AG04450 (cell line): ENCODE data around the gene GPR150. TPM values are rescaled to one million over a fixed set of nuclear protein-coding genes. Genes with fewer than 3 reads are reported as not detected.

ENCODE experiments used
- CTCF ChIA-PET: fragments of 300-600, 350-600 bp; formaldehyde crosslinking; extraction: SDS; loops from one replicate; lab custom pipeline; 2022; ENCODE audit warnings: antibody characterized with exemption, inconsistent platforms; lab: Charles Lee
- POLR2A ChIA-PET: fragments of 350-600 bp; formaldehyde crosslinking; extraction: SDS; loops from one replicate; lab custom pipeline; 2021; ENCODE audit warnings: antibody characterized with exemption, inconsistent platforms; lab: Yijun Ruan, JAX
- DNase-seq: peaks from one replicate; pipeline ENCODE4 v3.0.0-alpha.2; 2011; ENCODE audit warnings: low read depth, low spot score
- H3K27ac ChIP-seq: one replicate; pipeline ENCODE4 v1.5.1; 2012; ENCODE audit warnings: low read depth, low read length, control low read depth
- H3K27me3 ChIP-seq: one replicate; pipeline ENCODE4 v1.6.0; 2012; ENCODE audit warnings: low read length; ENCODE audit not compliant: control insufficient read depth, insufficient read depth
- H3K4me3 ChIP-seq: 2 replicates; pipeline ENCODE4 v1.5.1; 2011; ENCODE audit warnings: mild to moderate bottlenecking, low read depth, low read length, control low read depth
- H3K9me3 ChIP-seq: 2 replicates; pipeline ENCODE4 v1.5.1; 2012; ENCODE audit warnings: low read length; ENCODE audit not compliant: control insufficient read depth, insufficient read depth
- polyA plus RNA-seq: library from polyadenylated mRNA; depleted of rRNA; stranded (reverse); fragments of >200 nt; gene quantifications from 2 replicates; pipeline ENCODE4 v1.2.3, GENCODE V29; 2011
- TF ChIP-seq, protein P1 (sequence below): IDR thresholded peaks from 2 replicates; pipeline ENCODE4 v1.5.1; 2011; ENCODE audit warnings: low read depth, low read length, control low read depth, inconsistent platforms

The GPR150 gene
- polyA plus RNA-seq, 1 experiment, result 0.17 TPM

DNA sequence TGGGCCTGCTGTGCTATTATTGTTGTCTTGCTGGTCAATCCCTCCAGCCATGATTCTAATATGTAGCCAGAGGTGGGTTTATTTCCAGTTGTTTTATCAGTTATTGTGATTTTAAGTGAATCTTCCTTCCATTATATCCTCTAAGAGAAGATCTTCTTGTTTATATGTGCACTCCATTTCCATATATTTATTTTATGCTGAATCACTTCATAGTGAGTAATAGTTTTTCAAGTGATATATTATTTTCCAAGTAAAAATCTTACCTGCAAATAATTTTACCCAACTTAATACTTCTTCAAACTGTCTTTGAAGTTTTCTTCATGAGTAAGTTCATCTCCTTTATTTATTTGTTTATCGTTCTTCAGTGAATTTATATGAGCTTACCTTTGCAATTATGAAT is 13.5 kb upstream of the GPR150 start:
- H3K9me3 ChIP-seq, result no peaks in the 10 kb centered on the region
- TF ChIP-seq, protein P1, sequence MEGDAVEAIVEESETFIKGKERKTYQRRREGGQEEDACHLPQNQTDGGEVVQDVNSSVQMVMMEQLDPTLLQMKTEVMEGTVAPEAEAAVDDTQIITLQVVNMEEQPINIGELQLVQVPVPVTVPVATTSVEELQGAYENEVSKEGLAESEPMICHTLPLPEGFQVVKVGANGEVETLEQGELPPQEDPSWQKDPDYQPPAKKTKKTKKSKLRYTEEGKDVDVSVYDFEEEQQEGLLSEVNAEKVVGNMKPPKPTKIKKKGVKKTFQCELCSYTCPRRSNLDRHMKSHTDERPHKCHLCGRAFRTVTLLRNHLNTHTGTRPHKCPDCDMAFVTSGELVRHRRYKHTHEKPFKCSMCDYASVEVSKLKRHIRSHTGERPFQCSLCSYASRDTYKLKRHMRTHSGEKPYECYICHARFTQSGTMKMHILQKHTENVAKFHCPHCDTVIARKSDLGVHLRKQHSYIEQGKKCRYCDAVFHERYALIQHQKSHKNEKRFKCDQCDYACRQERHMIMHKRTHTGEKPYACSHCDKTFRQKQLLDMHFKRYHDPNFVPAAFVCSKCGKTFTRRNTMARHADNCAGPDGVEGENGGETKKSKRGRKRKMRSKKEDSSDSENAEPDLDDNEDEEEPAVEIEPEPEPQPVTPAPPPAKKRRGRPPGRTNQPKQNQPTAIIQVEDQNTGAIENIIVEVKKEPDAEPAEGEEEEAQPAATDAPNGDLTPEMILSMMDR, result no peak
- no peak overlapping the region for H3K27ac ChIP-seq
- no peaks in the 10 kb centered on the region for H3K27me3 ChIP-seq
- ChIA-PET CTCF (no interaction called here), POLR2A (no interaction called here)
- no peak overlapping the region for H3K4me3 ChIP-seq
- no peak for DNase-seq

DNA sequence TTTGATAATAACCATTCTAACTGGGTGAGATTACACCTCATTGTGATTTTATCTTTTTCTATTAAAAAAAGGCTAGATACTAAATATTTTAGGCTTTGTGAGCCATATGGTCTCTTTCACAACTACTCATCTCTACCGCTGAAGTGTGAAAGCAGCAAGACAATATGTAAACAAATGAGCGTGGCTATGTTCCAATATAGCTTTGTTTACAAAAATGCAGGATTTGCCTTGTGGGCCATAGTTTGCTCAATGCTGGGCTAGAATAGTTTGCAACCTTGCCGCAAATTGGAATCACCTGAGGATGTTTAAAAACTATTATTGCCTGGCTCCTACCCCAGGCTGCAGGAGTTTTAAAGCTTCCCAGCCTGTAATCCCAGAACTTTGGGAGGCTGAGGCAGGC is 10.2 kb upstream of the GPR150 start:
- Histone ChIP-seq H3K4me3 (no peak overlapping the region), H3K27me3 (no peaks in the 10 kb centered on the region), H3K27ac (no peak overlapping the region), H3K9me3 (peaks cover 6% of the 10 kb centered on the region)
- no peak for DNase-seq
- CTCF ChIA-PET, result no interaction called here
- POLR2A ChIA-PET, result no interaction called here
- TF ChIP-seq, protein P1, result no peak

DNA sequence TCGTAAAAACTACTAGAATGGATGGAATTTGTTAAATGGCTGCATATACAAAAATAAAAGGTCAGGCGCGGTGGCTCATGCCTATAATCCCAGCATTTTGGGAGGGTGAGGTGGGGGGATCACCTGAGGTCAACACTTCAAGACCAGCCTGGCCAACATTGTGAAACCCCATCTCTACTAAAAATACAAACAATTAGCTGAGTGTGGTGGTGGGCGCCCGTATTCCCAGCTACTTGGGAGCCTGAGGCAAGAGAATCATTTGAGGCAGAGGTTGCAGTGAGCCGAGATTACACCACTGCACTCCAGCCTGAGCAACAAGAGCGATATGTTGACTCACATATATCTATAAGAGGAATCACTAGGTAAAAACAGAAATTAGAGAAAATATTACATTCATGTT is 9.3 kb upstream of the GPR150 start:
- Histone ChIP-seq H3K9me3 (peaks cover 6% of the 10 kb centered on the region), H3K27me3 (no peaks in the 10 kb centered on the region), H3K27ac (no peak overlapping the region), H3K4me3 (no peak overlapping the region)
- POLR2A ChIA-PET, result no interaction called here
- CTCF ChIA-PET, result no interaction called here
- no peak for DNase-seq
- TF ChIP-seq, protein P1, result no peak

DNA sequence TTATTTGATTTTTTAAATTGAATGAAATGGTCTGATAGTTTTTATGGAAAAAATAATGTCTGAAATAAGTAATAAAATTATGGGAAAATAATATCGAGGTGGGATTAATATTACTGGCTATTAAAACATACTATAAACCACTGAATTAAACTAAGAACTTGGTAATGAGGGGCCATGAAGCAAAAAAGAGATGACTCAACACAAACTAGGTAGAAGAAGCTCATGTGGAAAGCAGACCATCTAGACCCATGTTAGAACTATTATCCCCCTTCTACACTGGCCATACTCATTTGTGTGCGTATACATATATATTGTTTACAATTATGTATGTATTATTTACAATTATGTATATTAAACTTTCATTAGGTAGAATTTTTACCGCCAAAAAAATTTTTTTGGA is 8.5 kb upstream of the GPR150 start:
- Histone ChIP-seq H3K9me3 (peaks cover 6% of the 10 kb centered on the region), H3K27me3 (no peaks in the 10 kb centered on the region), H3K4me3 (no peak overlapping the region), H3K27ac (no peak overlapping the region)
- CTCF ChIA-PET, result no interaction called here
- TF ChIP-seq, protein P1, result no peak
- POLR2A ChIA-PET, result no interaction called here
- DNase-seq, result no peak

DNA sequence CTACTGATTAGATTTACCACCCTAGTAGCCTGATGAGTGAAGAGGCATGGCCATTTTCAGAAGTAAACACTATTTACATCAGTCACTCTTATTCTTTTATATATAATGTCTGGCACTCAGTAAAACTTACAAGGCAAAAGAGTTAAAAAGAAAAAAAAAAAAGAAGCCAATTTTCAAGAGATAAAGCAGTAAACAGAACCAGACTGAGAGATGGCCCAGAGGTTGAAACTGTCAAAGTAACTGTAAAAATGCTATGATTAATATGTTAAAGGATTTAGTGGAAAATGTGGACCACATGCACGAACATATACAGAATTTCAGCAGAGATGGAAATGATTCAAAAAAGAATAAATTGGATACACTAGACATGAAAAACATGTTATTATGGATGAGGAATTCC is 6.4 kb upstream of the GPR150 start:
- ChIA-PET POLR2A (no interaction called here), CTCF (no interaction called here)
- Histone ChIP-seq H3K9me3 (peaks cover 6% of the 10 kb centered on the region), H3K27ac (no peak overlapping the region), H3K4me3 (no peak overlapping the region), H3K27me3 (no peaks in the 10 kb centered on the region)
- no peak for DNase-seq
- TF ChIP-seq, protein P1, result no peak
